WERI-Rb-1 (cell line): ENCODE measurements around the gene DOLK.
"Not testable (repeated sequence)": the region's sequence is repeated elsewhere in the genome, so short reads cannot be mapped to it uniquely, and the experiment has no call there.

Experiments
- DNase-seq: peaks from one replicate; pipeline ENCODE4 v3.0.0-alpha.2; 2020
- H3K27ac ChIP-seq: fragments of 250-450 bp; sonication (Bioruptor Pico); 2 replicates; pipeline ENCODE4 v1.5.1; 2020; ENCODE audit warnings: mild to moderate bottlenecking, moderate library complexity
- H3K27me3 ChIP-seq: fragments of 250-450 bp; sonication (Bioruptor Pico); 2 replicates; pipeline ENCODE4 v1.5.1; 2021; ENCODE audit warnings: mild to moderate bottlenecking, low read depth, moderate library complexity; ENCODE audit not compliant: insufficient read depth, severe bottlenecking
- H3K36me3 ChIP-seq: fragments of 250-450 bp; sonication (Bioruptor Pico); 2 replicates; pipeline ENCODE4 v1.5.1; 2020; ENCODE audit warnings: mild to moderate bottlenecking, moderate library complexity
- H3K4me3 ChIP-seq: 2 replicates; pipeline ENCODE4 v1.5.1; 2011; ENCODE audit warnings: low read depth, mild to moderate bottlenecking, control low read depth, low read length
- H3K9me3 ChIP-seq: fragments of 250-450 bp; sonication (Bioruptor Pico); 2 replicates; pipeline ENCODE4 v1.5.1; 2021; ENCODE audit warnings: mild to moderate bottlenecking, moderate library complexity; ENCODE audit not compliant: severe bottlenecking
- CTCF ChIP-seq: IDR thresholded peaks from 2 replicates; pipeline ENCODE4 v1.5.1; 2011; ENCODE audit warnings: low read depth, mild to moderate bottlenecking, control low read depth, inconsistent platforms, low read length

Gene DOLK

GRCh38 chr9:128983536-128983935 lies 36.1 kb upstream of the DOLK start:
- H3K36me3 ChIP-seq: peaks cover 100% of the 10 kb centered on the region
- no peaks in the 10 kb centered on the region for H3K27me3 ChIP-seq
- no peak overlapping the region for H3K4me3 ChIP-seq
- H3K9me3 ChIP-seq: no peaks in the 10 kb centered on the region
- TF ChIP-seq CTCF: no peak
- H3K27ac ChIP-seq: no peak overlapping the region
- DNase-seq: no peak

GRCh38 chr9:128979111-128979510 lies 31.7 kb upstream of the DOLK start:
- Histone ChIP-seq H3K36me3 (peaks cover 96% of the 10 kb centered on the region), H3K27ac (no peak overlapping the region), H3K4me3 (no peak overlapping the region), H3K27me3 (no peaks in the 10 kb centered on the region), H3K9me3 (no peaks in the 10 kb centered on the region)
- no peak for DNase-seq
- no peak for TF ChIP-seq CTCF

GRCh38 chr9:128972956-128973355 lies 25.6 kb upstream of the DOLK start:
- Histone ChIP-seq H3K9me3 (no peaks in the 10 kb centered on the region), H3K27me3 (no peaks in the 10 kb centered on the region), H3K36me3 (peaks cover 99% of the 10 kb centered on the region), H3K27ac (no peak overlapping the region), H3K4me3 (no peak overlapping the region)
- no peak for DNase-seq
- TF ChIP-seq CTCF: no peak

GRCh38 chr9:128969491-128969890 lies 22.1 kb upstream of the DOLK start:
- no peak for DNase-seq
- Histone ChIP-seq H3K27ac (no peak overlapping the region), H3K9me3 (no peaks in the 10 kb centered on the region), H3K27me3 (no peaks in the 10 kb centered on the region), H3K4me3 (no peak overlapping the region), H3K36me3 (peaks cover 94% of the 10 kb centered on the region)
- no peak for TF ChIP-seq CTCF

GRCh38 chr9:128961403-128961802 lies 14.0 kb upstream of the DOLK start:
- H3K9me3 ChIP-seq, DNase-seq, H3K27ac ChIP-seq, H3K4me3 ChIP-seq, H3K27me3 ChIP-seq: not testable (repeated sequence)
- peaks cover 90% of the 10 kb centered on the region for H3K36me3 ChIP-seq

GRCh38 chr9:128947277-128947526 lies 201 bp downstream of the DOLK start:
- H3K9me3 ChIP-seq: no peaks in the 10 kb centered on the region
- no peak for DNase-seq
- H3K27me3 ChIP-seq: no peaks in the 10 kb centered on the region
- peaks cover 58% of the 10 kb centered on the region for H3K36me3 ChIP-seq
- TF ChIP-seq CTCF: no peak
- peak overlapping the region; percentile 69 for H3K4me3 ChIP-seq
- peak overlapping the region; percentile 94 for H3K27ac ChIP-seq
